HEK293 (cell line): ENCODE measurements around the gene CDH23.

Source experiments
- CTCF ChIA-PET: fragments of 350-600 bp; formaldehyde crosslinking; extraction: SDS; loops from one replicate; lab custom pipeline; 2021; ENCODE audit warnings: antibody characterized with exemption; lab: Yijun Ruan, JAX
- POLR2A ChIA-PET: fragments of 300-600 bp; formaldehyde crosslinking; extraction: SDS; loops from one replicate; lab custom pipeline; 2020; ENCODE audit warnings: antibody characterized with exemption, inconsistent platforms; lab: Yijun Ruan, JAX
- H3K27ac ChIP-seq: fragments of 200-500 bp; sonication (Bioruptor generic); 2 replicates; pipeline ENCODE4 v1.5.1; 2014; ENCODE audit warnings: low read depth, low read length, control low read depth, inconsistent platforms; ENCODE audit errors: extremely low read depth
- H3K36me3 ChIP-seq, 2 experiments: fragments of 200-500 bp in 1 of 2; sonication (Bioruptor generic) in 1 of 2; 1 replicate in 1 of 2; 2 replicates in 1 of 2; pipeline ENCODE4 v1.5.1; 2014 to 2017; ENCODE audit warnings: inconsistent platforms in 2 of 2, low read length in 2 of 2; ENCODE audit not compliant: control insufficient read depth in 2 of 2, insufficient read depth in 1 of 2
- H3K4me1 ChIP-seq: fragments of 200-500 bp; sonication (Bioruptor generic); 2 replicates; pipeline ENCODE4 v1.5.1; 2014; ENCODE audit warnings: mild to moderate bottlenecking, low read length, inconsistent platforms; ENCODE audit not compliant: control insufficient read depth, insufficient read depth
- H3K4me3 ChIP-seq: 2 replicates; pipeline ENCODE4 v1.5.1; 2011; ENCODE audit warnings: low read depth, mild to moderate bottlenecking, control low read depth, low read length, moderate library complexity
- H3K9me3 ChIP-seq: fragments of 200-500 bp; sonication (Bioruptor generic); 2 replicates; pipeline ENCODE4 v1.5.1; 2014; ENCODE audit warnings: low read depth, low read length, inconsistent platforms; ENCODE audit not compliant: control insufficient read depth, insufficient read depth
- GLIS1 ChIP-seq: fragments of 450-650 bp; formaldehyde crosslinking; IDR thresholded peaks from 2 replicates; pipeline ENCODE4 v1.5.1; 2016; ENCODE audit warnings: missing biosample characterization, missing genetic modification characterization
- IKZF3 ChIP-seq: fragments of 450-650 bp; IDR thresholded peaks from 2 replicates; pipeline ENCODE4 v1.5.0; 2018; ENCODE audit warnings: missing biosample characterization, mild to moderate bottlenecking, missing genetic modification characterization, moderate library complexity
- KLF1 ChIP-seq: fragments of 450-650 bp; formaldehyde crosslinking; IDR thresholded peaks from 2 replicates; pipeline ENCODE4 v1.5.1; 2016; ENCODE audit warnings: missing biosample characterization, missing genetic modification characterization
- KLF17 ChIP-seq: fragments of 450-650 bp; formaldehyde crosslinking; IDR thresholded peaks from 2 replicates; pipeline ENCODE4 v1.5.1; 2016; ENCODE audit warnings: missing biosample characterization, missing genetic modification characterization
- KLF8 ChIP-seq: fragments of 450-650 bp; formaldehyde crosslinking; IDR thresholded peaks from 2 replicates; pipeline ENCODE4 v1.5.1; 2016; ENCODE audit warnings: missing biosample characterization, missing genetic modification characterization
- OVOL3 ChIP-seq: fragments of 450-650 bp; formaldehyde crosslinking; IDR thresholded peaks from 2 replicates; pipeline ENCODE4 v1.5.1; 2016; ENCODE audit warnings: missing biosample characterization, missing genetic modification characterization
- SALL2 ChIP-seq: fragments of 450-650 bp; formaldehyde crosslinking; IDR thresholded peaks from 2 replicates; pipeline ENCODE4 v1.5.0; 2017; ENCODE audit warnings: missing biosample characterization, mild to moderate bottlenecking, missing genetic modification characterization, borderline replicate concordance
- SETDB1 ChIP-seq: IDR thresholded peaks from one replicate; pipeline ENCODE4 v1.6.1; 2017; ENCODE audit warnings: mild to moderate bottlenecking, low read length, moderate library complexity, mixed read lengths; ENCODE audit not compliant: insufficient read length
- SP7 ChIP-seq: fragments of 450-650 bp; formaldehyde crosslinking; IDR thresholded peaks from 2 replicates; pipeline ENCODE4 v1.5.1; 2016; ENCODE audit warnings: missing biosample characterization, missing genetic modification characterization
- ZBTB17 ChIP-seq: fragments of 450-650 bp; formaldehyde crosslinking; IDR thresholded peaks from 2 replicates; pipeline ENCODE4 v1.5.1; 2016; ENCODE audit warnings: missing biosample characterization, missing genetic modification characterization
- ZFP41 ChIP-seq: fragments of 450-650 bp; formaldehyde crosslinking; IDR thresholded peaks from 2 replicates; pipeline ENCODE4 v1.5.1; 2016; ENCODE audit warnings: missing biosample characterization, missing genetic modification characterization, borderline replicate concordance
- ZNF132 ChIP-seq: fragments of 450-650 bp; formaldehyde crosslinking; IDR thresholded peaks from 2 replicates; pipeline ENCODE4 v1.5.1; 2017; ENCODE audit warnings: missing biosample characterization, missing genetic modification characterization, borderline replicate concordance
- ZNF16 ChIP-seq: fragments of 450-650 bp; formaldehyde crosslinking; IDR thresholded peaks from 2 replicates; pipeline ENCODE4 v1.5.1; 2016; ENCODE audit warnings: low read depth, missing biosample characterization, missing genetic modification characterization
- ZNF169 ChIP-seq: fragments of 450-650 bp; formaldehyde crosslinking; IDR thresholded peaks from 2 replicates; pipeline ENCODE4 v1.5.1; 2016; ENCODE audit warnings: missing biosample characterization, missing genetic modification characterization
- ZNF18 ChIP-seq: fragments of 450-650 bp; formaldehyde crosslinking; IDR thresholded peaks from 2 replicates; pipeline ENCODE4 v1.5.1; 2016; ENCODE audit warnings: missing biosample characterization, missing genetic modification characterization
- ZNF266 ChIP-seq: fragments of 450-650 bp; formaldehyde crosslinking; IDR thresholded peaks from 2 replicates; pipeline ENCODE4 v1.5.1; 2016; ENCODE audit warnings: missing biosample characterization, missing genetic modification characterization, low read depth
- ZNF302 ChIP-seq: fragments of 450-650 bp; formaldehyde crosslinking; IDR thresholded peaks from 2 replicates; pipeline ENCODE4 v1.5.1; 2016; ENCODE audit warnings: missing biosample characterization, missing genetic modification characterization, low read depth
- ZNF354C ChIP-seq: fragments of 450-650 bp; formaldehyde crosslinking; IDR thresholded peaks from 2 replicates; pipeline ENCODE4 v1.5.1; 2016; ENCODE audit warnings: missing biosample characterization, missing genetic modification characterization, low read depth, borderline replicate concordance
- ZNF423 ChIP-seq: fragments of 450-650 bp; formaldehyde crosslinking; IDR thresholded peaks from 2 replicates; pipeline ENCODE4 v1.5.1; 2016; ENCODE audit warnings: missing biosample characterization, missing genetic modification characterization
- ZNF529 ChIP-seq: fragments of 450-650 bp; formaldehyde crosslinking; IDR thresholded peaks from 2 replicates; pipeline ENCODE4 v1.5.1; 2017; ENCODE audit warnings: missing genetic modification characterization, missing biosample characterization; ENCODE audit not compliant: insufficient replicate concordance
- ZNF530 ChIP-seq: fragments of 450-650 bp; formaldehyde crosslinking; IDR thresholded peaks from 2 replicates; pipeline ENCODE4 v1.5.1; 2016; ENCODE audit warnings: low read depth, missing biosample characterization, missing genetic modification characterization
- ZNF555 ChIP-seq: fragments of 450-650 bp; formaldehyde crosslinking; conservative IDR thresholded peaks from 2 replicates; pipeline ENCODE4 v1.5.1; 2017; ENCODE audit warnings: missing biosample characterization, mild to moderate bottlenecking, missing genetic modification characterization, inconsistent platforms
- ZNF580 ChIP-seq: fragments of 450-650 bp; formaldehyde crosslinking; IDR thresholded peaks from 2 replicates; pipeline ENCODE4 v1.5.1; 2016; ENCODE audit warnings: missing biosample characterization, missing genetic modification characterization
- ZNF596 ChIP-seq: fragments of 450-650 bp; IDR thresholded peaks from 2 replicates; pipeline ENCODE4 v1.5.0; 2018; ENCODE audit warnings: missing biosample characterization, mild to moderate bottlenecking, missing genetic modification characterization, moderate library complexity
- ZNF639 ChIP-seq: fragments of 450-650 bp; formaldehyde crosslinking; IDR thresholded peaks from 2 replicates; pipeline ENCODE4 v1.5.1; 2016; ENCODE audit warnings: missing biosample characterization, missing genetic modification characterization
- ZNF747 ChIP-seq: fragments of 450-650 bp; formaldehyde crosslinking; IDR thresholded peaks from 2 replicates; pipeline ENCODE4 v1.5.1; 2016; ENCODE audit warnings: missing biosample characterization, missing genetic modification characterization
- ZSCAN30 ChIP-seq: fragments of 450-650 bp; IDR thresholded peaks from 2 replicates; pipeline ENCODE4 v1.5.1; 2018; ENCODE audit warnings: missing biosample characterization, mild to moderate bottlenecking, missing genetic modification characterization, moderate library complexity

CDH23 gene

GRCh38 chr10:71413581-71413980, 16.9 kb downstream of the CDH23 start:
- H3K27ac ChIP-seq, result no peak overlapping the region
- no peak overlapping the region for H3K4me3 ChIP-seq
- H3K9me3 ChIP-seq, result no peaks in the 10 kb centered on the region
- H3K4me1 ChIP-seq, result no peaks in the 10 kb centered on the region
- CTCF ChIA-PET, result interaction anchor here (1.0 kb wide), 1 partner anchor 196 kb away, joined by 3 read pairs; no protein-coding TSS in a partner anchor
- POLR2A ChIA-PET, result interaction anchor here (0.6 kb wide), 1 partner anchor 95 kb away, joined by 5 read pairs; the partner anchor contains the start of gene SLC29A3
- TF ChIP-seq ZNF530 (tag by site-specific recombination) (no peak), SP7 (tag by site-specific recombination) (no peak), ZNF266 (tag by site-specific recombination) (no peak)
- TF ChIP-seq, all 188 proteins: peak for 0
- no peaks in the 10 kb centered on the region for H3K36me3 ChIP-seq

- H3K4me1 ChIP-seq, result no peaks in the 10 kb centered on the region
- no peak overlapping the region for H3K4me3 ChIP-seq
- H3K9me3 ChIP-seq, result no peaks in the 10 kb centered on the region
- POLR2A ChIA-PET, result interaction anchor here (0.6 kb wide), 1 partner anchor 96 kb away, joined by 5 read pairs; the partner anchor contains the start of gene SLC29A3
- no peak overlapping the region for H3K27ac ChIP-seq
- TF ChIP-seq KLF8 (tag by site-specific recombination) (no peak), ZNF529 (no peak), IKZF3 (tag by site-specific recombination) (no peak), ZNF354C (tag by site-specific recombination) (no peak), ZBTB17 (tag by site-specific recombination) (no peak), SETDB1 (no peak), ZNF555 (tag by site-specific recombination) (no peak), ZNF580 (tag by site-specific recombination) (no peak), SALL2 (tag by site-specific recombination) (no peak), KLF1 (tag by site-specific recombination) (no peak), ZNF423 (no peak)
- TF ChIP-seq, all 188 proteins: peak for 0
- no peaks in the 10 kb centered on the region for H3K36me3 ChIP-seq
- CTCF ChIA-PET, result no interaction called here
Measured at GRCh38 chr10:71414359-71414758, 17.6 kb downstream of the CDH23 start.

GRCh38 chr10:71419002-71419540, 22.4 kb downstream of the CDH23 start:
- Histone ChIP-seq H3K36me3 (no peaks in the 10 kb centered on the region), H3K9me3 (no peaks in the 10 kb centered on the region), H3K27ac (no peak overlapping the region), H3K4me1 (no peaks in the 10 kb centered on the region), H3K4me3 (no peak overlapping the region)
- ChIA-PET POLR2A (no interaction called here), CTCF (interaction anchor here (0.6 to 1.7 kb wide), 3 partner anchors 11 to 717 kb away, joined by 3 to 11 read pairs (median 5); no protein-coding TSS in a partner anchor)
- no peak for TF ChIP-seq ZNF16 (tag by site-specific recombination)
- TF ChIP-seq KLF8 (tag by site-specific recombination), result no peak
- TF ChIP-seq ZNF596 (tag by site-specific recombination), result no peak
- TF ChIP-seq OVOL3 (tag by site-specific recombination), result no peak
- TF ChIP-seq GLIS1 (tag by site-specific recombination), result no peak
- TF ChIP-seq ZNF169 (tag by site-specific recombination), result no peak
- no peak for TF ChIP-seq KLF17
- TF ChIP-seq ZNF302, result no peak
- no peak for TF ChIP-seq ZNF747
- TF ChIP-seq ZSCAN30 (tag by site-specific recombination), result no peak
- TF ChIP-seq ZNF132, result no peak
- no peak for TF ChIP-seq ZNF18
- no peak for TF ChIP-seq ZFP41 (tag by site-specific recombination)
- TF ChIP-seq ZNF639 (tag by site-specific recombination), result no peak
